GM18507 (cell line): Measurements from ENCODE around the gene AMD1.
A peak's percentile ranks its signal among the peaks of the same experiment; 100 is the strongest.

Experiments
- DNase-seq: peaks from one replicate; pipeline ENCODE4 v3.0.0; 2011; ENCODE audit warnings: low read depth; ENCODE audit not compliant: insufficient read length; ENCODE audit errors: extremely low spot score
- FAIRE-seq: peaks from 2 replicates; lab custom pipeline; 2011; peaks lifted over from hg19 to GRCh38; lab: Jason Lieb, UNC

The AMD1 gene

DNA sequence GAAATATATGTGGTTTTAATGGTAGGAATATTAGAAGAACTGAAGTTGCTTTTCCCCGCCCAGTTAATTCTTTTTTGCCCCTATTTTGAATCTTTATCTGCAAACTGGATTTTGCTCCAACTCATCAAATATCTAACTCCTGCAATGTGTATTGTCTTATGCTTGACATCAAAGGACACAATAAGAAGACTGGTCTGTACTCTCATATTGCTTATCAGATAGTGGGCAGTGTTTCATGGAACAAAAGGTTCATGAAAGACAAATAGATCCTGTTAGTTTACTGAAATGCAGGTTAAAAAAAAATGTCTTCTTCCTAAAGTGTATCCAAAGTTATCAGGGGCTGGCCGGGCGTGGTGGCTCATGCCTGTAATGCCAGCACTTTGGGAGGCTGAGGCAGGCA lies 56.2 kb downstream of the AMD1 start:
- FAIRE-seq (no peak), DNase-seq (no peak)

DNA sequence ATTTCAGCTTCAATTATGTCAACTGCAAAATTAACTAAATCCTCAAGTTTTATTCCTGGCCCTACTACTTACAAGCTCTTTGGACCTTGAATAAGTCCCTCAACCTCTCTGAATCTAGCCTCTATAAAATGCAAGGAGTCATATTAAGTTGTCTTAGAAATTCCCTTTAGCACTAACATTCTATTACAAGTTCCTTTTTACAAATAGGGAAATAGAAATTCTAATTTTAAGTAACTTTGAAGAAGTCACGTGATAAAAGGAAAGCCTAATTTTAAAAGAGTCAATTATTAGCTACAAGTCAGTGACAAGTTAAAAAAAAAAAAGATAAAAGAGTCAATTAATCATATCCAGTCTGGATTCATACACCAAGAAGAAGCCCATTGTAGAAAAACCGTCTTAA lies 59.3 kb downstream of the AMD1 start:
- no peak for DNase-seq

GRCh38 chr6:110934381-110934898 lies 59.9 kb downstream of the AMD1 start:
- FAIRE-seq (no peak), DNase-seq (no peak)

More for the DNA sequence above, 59.3 kb downstream of the AMD1 start:
- no peak for FAIRE-seq

DNA sequence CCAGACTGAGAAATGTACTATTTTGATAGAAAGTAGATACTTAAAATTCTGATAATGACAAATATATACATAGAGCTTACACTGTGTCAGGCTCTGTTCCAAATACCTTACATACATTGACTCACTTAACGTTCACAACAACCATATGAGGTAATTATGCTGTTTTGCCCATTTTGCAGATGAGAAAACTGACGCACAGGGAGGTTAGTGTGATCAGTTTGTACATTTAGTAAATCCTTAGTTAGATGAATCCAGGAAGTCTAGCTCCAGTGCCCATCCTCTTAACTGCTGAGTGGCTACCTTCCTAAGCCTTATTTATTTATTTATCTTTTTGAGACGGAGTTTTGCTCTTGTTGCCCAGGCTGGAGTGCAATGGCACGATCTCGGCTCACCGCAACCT lies 60.6 kb downstream of the AMD1 start:
- no peak for DNase-seq
- no peak for FAIRE-seq

DNA sequence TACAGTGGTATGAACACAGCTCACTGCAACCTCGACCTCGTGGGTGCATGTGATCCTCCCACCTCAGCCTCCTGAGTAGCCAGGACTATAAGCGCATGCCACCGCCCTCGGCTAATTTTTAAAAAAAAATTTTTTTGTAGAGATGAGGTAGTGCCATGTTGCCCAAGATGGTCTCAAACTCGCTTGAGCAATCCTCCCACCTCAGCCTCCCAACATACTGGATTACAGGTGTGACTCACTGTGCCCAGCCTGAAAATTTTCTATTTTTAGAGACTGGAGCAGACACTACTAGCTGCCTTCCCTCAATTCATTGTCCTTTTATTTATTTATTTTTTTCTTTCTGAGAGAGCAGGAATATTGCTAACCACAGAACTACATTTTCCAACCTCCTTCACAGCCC lies 63.6 kb downstream of the AMD1 start:
- DNase-seq (no peak), FAIRE-seq (no peak)

- no peak for FAIRE-seq
These were observed 65.0 kb downstream of the AMD1 start for GRCh38 chr6:110939429-110940200.

DNA sequence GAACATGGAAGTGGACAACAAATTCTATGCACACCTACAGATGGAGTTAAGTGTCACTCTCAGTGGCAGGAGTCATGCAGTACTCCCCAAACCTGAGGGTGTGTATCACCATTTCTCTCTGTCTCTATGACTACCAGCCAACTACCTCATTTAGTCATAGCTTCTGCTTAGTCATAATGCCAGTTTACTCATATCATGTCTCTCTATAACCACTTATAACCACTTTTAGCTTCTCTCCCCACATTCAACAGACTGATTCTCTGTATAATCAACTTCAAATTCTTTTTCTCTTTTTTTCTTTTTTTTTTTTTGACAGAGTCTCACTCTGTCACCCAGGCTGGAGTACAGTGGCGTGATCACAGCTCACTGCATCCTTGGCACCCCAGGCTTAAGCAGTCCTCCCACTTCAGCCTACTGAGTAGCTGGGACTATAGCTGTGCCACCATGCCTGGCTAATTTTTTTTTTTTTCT lies 70.1 kb downstream of the AMD1 start:
- peak; percentile 50 for DNase-seq
- peak; percentile 87 for FAIRE-seq

More at GRCh38 chr6:110939429-110940200, 65.0 kb downstream of the AMD1 start:
- DNase-seq, result no peak
